ENCODE measurements around the gene SFT2D3.

SFT2D3 gene

GRCh38 chr2:127669056-127669455 is 32.2 kb upstream of the SFT2D3 start:
- Mint-ChIP-seq H3K4me3 (no peak overlapping the region), H3K9me3 (peaks cover 6% of the 10 kb centered on the region), H3K27ac (no peak overlapping the region), H3K27me3 (ENCODE audit: low read depth, poor library complexity) (peaks cover 94% of the 10 kb centered on the region), H3K4me1 (peaks cover 6% of the 10 kb centered on the region), H3K36me3 (ENCODE audit: low read depth) (no peaks in the 10 kb centered on the region)
- DNase-seq = no peak
- no peak for TF ChIP-seq CTCF (IDR thresholded peaks at IDR 0.05)

- Mint-ChIP-seq H3K36me3 (ENCODE audit: low read depth) (no peaks in the 10 kb centered on the region), H3K4me1 (peaks cover 5% of the 10 kb centered on the region), H3K9me3 (peaks cover 6% of the 10 kb centered on the region), H3K27me3 (ENCODE audit: low read depth, poor library complexity) (peaks cover 92% of the 10 kb centered on the region), H3K27ac (no peak overlapping the region), H3K4me3 (no peak overlapping the region)
- TF ChIP-seq CTCF (IDR thresholded peaks at IDR 0.05) = no peak
- no peak for DNase-seq
Measured at GRCh38 chr2:127670055-127670956, 31.0 kb upstream of the SFT2D3 start.

GRCh38 chr2:127670957-127671290 is 30.4 kb upstream of the SFT2D3 start:
- no peak for TF ChIP-seq CTCF (IDR thresholded peaks at IDR 0.05)

GRCh38 chr2:127671557-127672302 is 29.6 kb upstream of the SFT2D3 start:
- Mint-ChIP-seq H3K9me3 (peaks cover 6% of the 10 kb centered on the region), H3K4me3 (no peak overlapping the region), H3K27ac (no peak overlapping the region), H3K4me1 (peaks cover 13% of the 10 kb centered on the region), H3K36me3 (ENCODE audit: low read depth) (no peaks in the 10 kb centered on the region), H3K27me3 (ENCODE audit: low read depth, poor library complexity) (peaks cover 92% of the 10 kb centered on the region)
- DNase-seq = no peak
- no peak for TF ChIP-seq CTCF (IDR thresholded peaks at IDR 0.05)

More at GRCh38 chr2:127670957-127671290, 30.4 kb upstream of the SFT2D3 start:
- Mint-ChIP-seq H3K4me1 (peaks cover 8% of the 10 kb centered on the region), H3K36me3 (ENCODE audit: low read depth) (no peaks in the 10 kb centered on the region), H3K27me3 (ENCODE audit: low read depth, poor library complexity) (peaks cover 92% of the 10 kb centered on the region), H3K4me3 (no peak overlapping the region), H3K9me3 (peaks cover 6% of the 10 kb centered on the region), H3K27ac (no peak overlapping the region)
- no peak for DNase-seq

- no peaks in the 10 kb centered on the region for H3K36me3 Mint-ChIP-seq (ENCODE audit: low read depth)
- no peak overlapping the region for H3K27ac Mint-ChIP-seq
- DNase-seq = no peak
- H3K4me3 Mint-ChIP-seq = no peak overlapping the region
- peaks cover 3% of the 10 kb centered on the region for H3K9me3 Mint-ChIP-seq
- TF ChIP-seq CTCF (IDR thresholded peaks at IDR 0.05) = no peak
- H3K4me1 Mint-ChIP-seq = peaks cover 13% of the 10 kb centered on the region
- peaks cover 92% of the 10 kb centered on the region for H3K27me3 Mint-ChIP-seq (ENCODE audit: low read depth, poor library complexity)
Measured at GRCh38 chr2:127672341-127673224, 28.7 kb upstream of the SFT2D3 start.

Measured in nephron progenitor cell (in vitro differentiated cells).